Liver (tissue), 9 donors: ENCODE measurements around the gene PCDHA13. TPM values are rescaled to one million over a fixed set of nuclear protein-coding genes. Genes with fewer than 3 reads are reported as not detected.
"Not testable (repeated sequence)": the region's sequence is repeated elsewhere in the genome, so short reads cannot be mapped to it uniquely, and the experiment has no call there.

Experiments used
- DNase-seq: peaks from one replicate; pipeline ENCODE4 v3.0.0-alpha.2; 2017; ENCODE audit warnings: low spot score
- H3K27ac ChIP-seq, 2 donors: one replicate each; pipeline ENCODE4 v1.7.0; 2013; ENCODE audit warnings: inconsistent platforms in 2 of 2, low read length in 2 of 2, control low read depth in 1 of 2, low read depth in 1 of 2, mild to moderate bottlenecking in 1 of 2
- H3K27me3 ChIP-seq, 4 donors: one replicate each; pipeline versions ENCODE4 v1.6.1 to v1.7.0; 2013; ENCODE audit warnings: low read length in 3 of 4, inconsistent platforms in 1 of 4, mild to moderate bottlenecking in 1 of 4, moderate library complexity in 1 of 4; ENCODE audit not compliant: control insufficient read depth in 4 of 4, insufficient read depth in 4 of 4
- H3K36me3 ChIP-seq, 4 donors: one replicate each; pipeline versions ENCODE4 v1.6.1 to v1.7.0; 2013; ENCODE audit warnings: low read length in 3 of 4, mild to moderate bottlenecking in 3 of 4, low read depth in 1 of 4, moderate library complexity in 1 of 4; ENCODE audit not compliant: control insufficient read depth in 4 of 4, insufficient read depth in 3 of 4
- H3K4me1 ChIP-seq, 4 donors: one replicate each; pipeline versions ENCODE4 v1.6.1 to v1.7.0; 2013; ENCODE audit warnings: low read length in 3 of 4, mild to moderate bottlenecking in 3 of 4, moderate library complexity in 1 of 4; ENCODE audit not compliant: control insufficient read depth in 4 of 4, insufficient read depth in 4 of 4
- H3K4me3 ChIP-seq, 3 donors: one replicate each; pipeline versions ENCODE4 v1.6.1 to v1.7.0; 2013; ENCODE audit warnings: low read length in 3 of 3, control low read depth in 1 of 3, low read depth in 1 of 3, mild to moderate bottlenecking in 1 of 3
- H3K9ac ChIP-seq, 2 donors: one replicate each; pipeline ENCODE4 v1.7.0; 2013; ENCODE audit warnings: low read length in 2 of 2, mild to moderate bottlenecking in 2 of 2, moderate library complexity in 2 of 2, control low read depth in 1 of 2, low read depth in 1 of 2
- H3K9me3 ChIP-seq, 4 donors: one replicate each; pipeline versions ENCODE4 v1.6.1 to v1.7.0; 2013; ENCODE audit warnings: low read length in 3 of 4; ENCODE audit not compliant: control insufficient read depth in 4 of 4
- HNF4A ChIP-seq, 2 donors: conservative IDR thresholded peaks; 2 replicates each; pipeline ENCODE4 v1.6.1; 2016; ENCODE audit warnings: antibody characterized with exemption in 2 of 2, mild to moderate bottlenecking in 2 of 2
- JUND ChIP-seq, 2 donors: IDR thresholded peaks; 2 replicates each; pipeline ENCODE4 v1.6.1; 2016; ENCODE audit warnings: antibody characterized with exemption in 2 of 2
- NR2F2 ChIP-seq: IDR thresholded peaks from 2 replicates; pipeline ENCODE4 v1.6.1; 2016; ENCODE audit warnings: antibody characterized with exemption
- RAD21 ChIP-seq, 2 donors: IDR thresholded peaks; 2 replicates each; pipeline ENCODE4 v1.6.1; 2016; ENCODE audit warnings: antibody characterized with exemption in 2 of 2, mild to moderate bottlenecking in 2 of 2
- RXRA ChIP-seq, 2 donors: IDR thresholded peaks; 2 replicates each; pipeline ENCODE4 v1.6.1; 2017 to 2018; ENCODE audit warnings: antibody characterized with exemption in 2 of 2, mild to moderate bottlenecking in 1 of 2
- TAF1 ChIP-seq: conservative IDR thresholded peaks from 2 replicates; pipeline ENCODE4 v1.6.1; 2016; ENCODE audit warnings: antibody characterized with exemption, mild to moderate bottlenecking
- YY1 ChIP-seq: IDR thresholded peaks from 2 replicates; pipeline ENCODE4 v1.6.1; 2016; ENCODE audit warnings: antibody characterized with exemption, mild to moderate bottlenecking
- WGBS: extraction: QIAGEN DNeasy Blood & Tissue Kit; methylation state at CpG from one replicate; pipeline ENCODE4 v1.1.7; 2013; 5-methylcytosine and 5-hydroxymethylcytosine counted together
- polyA plus RNA-seq, 2 donors: library from polyadenylated mRNA; stranded (reverse) in 1 of 2; unstranded in 1 of 2; fragments of 200-250 nt in 1 of 2; fragments of >200 nt in 1 of 2; fragmentation: Nextera tagmentation in 1 of 2; extraction: Ambion mirVana in 1 of 2; gene quantifications; one replicate each; pipeline versions ENCODE4 v1.2.1 to v1.2.3, GENCODE V29; 2013 to 2015
- total RNA-seq, 2 donors: library from RNA; depleted of rRNA; stranded (reverse); fragments of >200 nt; gene quantifications; one replicate each; pipeline ENCODE4 v1.2.3, GENCODE V29; 2014
- TF ChIP-seq, protein P1 (sequence below): IDR thresholded peaks from 2 replicates; pipeline ENCODE4 v1.6.1; 2016; ENCODE audit warnings: antibody characterized with exemption, mild to moderate bottlenecking
- TF ChIP-seq, protein P2 (sequence below): IDR thresholded peaks from 2 replicates; pipeline ENCODE4 v1.6.1; 2016; ENCODE audit warnings: antibody characterized with exemption
- TF ChIP-seq, protein P3 (sequence below): IDR thresholded peaks from 2 replicates; pipeline ENCODE4 v1.6.1; 2016; ENCODE audit warnings: antibody characterized with exemption
- donor health status: healthy.
- donor health status: healthy.
- donor health status: healthy.
- donor health status: healthy.
- donor health status: healthy.

The PCDHA13 gene
- total and polyA plus RNA-seq, 4 donors = 0.03 to 0.17 (median 0.07) TPM; not detected in 1

DNA sequence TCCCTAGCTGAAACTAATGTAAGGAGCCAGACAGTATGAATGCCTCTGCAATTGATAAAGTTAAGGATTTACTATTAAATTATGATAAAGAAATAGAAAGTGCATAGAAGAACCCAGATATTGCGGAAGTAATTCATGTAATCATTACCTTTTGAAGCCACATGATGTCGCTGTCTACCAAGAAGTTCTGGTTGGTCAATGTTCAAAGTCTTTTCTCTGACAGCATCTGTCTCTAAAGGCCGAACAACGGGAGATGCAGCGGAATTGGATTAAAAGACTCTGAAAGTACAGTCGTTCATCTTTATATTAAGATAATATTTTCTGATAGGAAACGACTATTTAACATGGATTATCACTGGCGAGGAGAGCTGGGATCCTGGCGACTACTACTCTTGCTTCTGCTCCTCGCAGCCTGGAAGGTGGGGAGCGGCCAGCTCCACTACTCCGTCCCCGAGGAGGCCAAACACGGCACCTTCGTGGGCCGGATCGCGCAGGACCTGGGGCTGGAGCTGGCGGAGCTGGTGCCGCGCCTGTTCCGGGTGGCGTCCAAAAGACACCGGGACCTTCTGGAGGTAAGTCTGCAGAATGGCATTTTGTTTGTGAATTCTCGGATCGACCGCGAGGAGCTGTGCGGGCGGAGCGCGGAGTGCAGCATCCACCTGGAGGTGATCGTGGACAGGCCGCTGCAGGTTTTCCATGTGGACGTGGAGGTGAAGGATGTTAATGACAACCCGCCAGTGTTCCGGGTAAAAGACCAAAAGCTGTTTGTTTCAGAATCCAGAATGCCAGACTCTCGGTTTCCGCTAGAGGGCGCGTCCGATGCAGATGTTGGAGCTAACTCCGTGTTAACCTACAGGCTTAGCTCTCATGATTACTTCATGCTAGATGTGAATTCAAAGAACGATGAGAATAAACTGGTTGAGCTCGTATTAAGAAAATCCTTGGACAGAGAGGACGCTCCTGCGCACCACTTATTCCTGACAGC lies 40.7 kb upstream of the PCDHA13 start, which contains the start of gene PCDHA8 (continued):
- TF ChIP-seq, protein P1, sequence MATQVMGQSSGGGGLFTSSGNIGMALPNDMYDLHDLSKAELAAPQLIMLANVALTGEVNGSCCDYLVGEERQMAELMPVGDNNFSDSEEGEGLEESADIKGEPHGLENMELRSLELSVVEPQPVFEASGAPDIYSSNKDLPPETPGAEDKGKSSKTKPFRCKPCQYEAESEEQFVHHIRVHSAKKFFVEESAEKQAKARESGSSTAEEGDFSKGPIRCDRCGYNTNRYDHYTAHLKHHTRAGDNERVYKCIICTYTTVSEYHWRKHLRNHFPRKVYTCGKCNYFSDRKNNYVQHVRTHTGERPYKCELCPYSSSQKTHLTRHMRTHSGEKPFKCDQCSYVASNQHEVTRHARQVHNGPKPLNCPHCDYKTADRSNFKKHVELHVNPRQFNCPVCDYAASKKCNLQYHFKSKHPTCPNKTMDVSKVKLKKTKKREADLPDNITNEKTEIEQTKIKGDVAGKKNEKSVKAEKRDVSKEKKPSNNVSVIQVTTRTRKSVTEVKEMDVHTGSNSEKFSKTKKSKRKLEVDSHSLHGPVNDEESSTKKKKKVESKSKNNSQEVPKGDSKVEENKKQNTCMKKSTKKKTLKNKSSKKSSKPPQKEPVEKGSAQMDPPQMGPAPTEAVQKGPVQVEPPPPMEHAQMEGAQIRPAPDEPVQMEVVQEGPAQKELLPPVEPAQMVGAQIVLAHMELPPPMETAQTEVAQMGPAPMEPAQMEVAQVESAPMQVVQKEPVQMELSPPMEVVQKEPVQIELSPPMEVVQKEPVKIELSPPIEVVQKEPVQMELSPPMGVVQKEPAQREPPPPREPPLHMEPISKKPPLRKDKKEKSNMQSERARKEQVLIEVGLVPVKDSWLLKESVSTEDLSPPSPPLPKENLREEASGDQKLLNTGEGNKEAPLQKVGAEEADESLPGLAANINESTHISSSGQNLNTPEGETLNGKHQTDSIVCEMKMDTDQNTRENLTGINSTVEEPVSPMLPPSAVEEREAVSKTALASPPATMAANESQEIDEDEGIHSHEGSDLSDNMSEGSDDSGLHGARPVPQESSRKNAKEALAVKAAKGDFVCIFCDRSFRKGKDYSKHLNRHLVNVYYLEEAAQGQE = no peak
- TF ChIP-seq YY1 (no peak), HNF4A (conservative IDR thresholded peaks at IDR 0.05) (no peak), TAF1 (no peak), NR2F2 (no peak), RAD21 (IDR thresholded peaks at IDR 0.05) (no peak)
- TF ChIP-seq, protein P2, sequence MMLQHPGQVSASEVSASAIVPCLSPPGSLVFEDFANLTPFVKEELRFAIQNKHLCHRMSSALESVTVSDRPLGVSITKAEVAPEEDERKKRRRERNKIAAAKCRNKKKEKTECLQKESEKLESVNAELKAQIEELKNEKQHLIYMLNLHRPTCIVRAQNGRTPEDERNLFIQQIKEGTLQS = no peak
- TF ChIP-seq, protein P3, sequence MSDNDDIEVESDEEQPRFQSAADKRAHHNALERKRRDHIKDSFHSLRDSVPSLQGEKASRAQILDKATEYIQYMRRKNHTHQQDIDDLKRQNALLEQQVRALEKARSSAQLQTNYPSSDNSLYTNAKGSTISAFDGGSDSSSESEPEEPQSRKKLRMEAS = no peak

DNA sequence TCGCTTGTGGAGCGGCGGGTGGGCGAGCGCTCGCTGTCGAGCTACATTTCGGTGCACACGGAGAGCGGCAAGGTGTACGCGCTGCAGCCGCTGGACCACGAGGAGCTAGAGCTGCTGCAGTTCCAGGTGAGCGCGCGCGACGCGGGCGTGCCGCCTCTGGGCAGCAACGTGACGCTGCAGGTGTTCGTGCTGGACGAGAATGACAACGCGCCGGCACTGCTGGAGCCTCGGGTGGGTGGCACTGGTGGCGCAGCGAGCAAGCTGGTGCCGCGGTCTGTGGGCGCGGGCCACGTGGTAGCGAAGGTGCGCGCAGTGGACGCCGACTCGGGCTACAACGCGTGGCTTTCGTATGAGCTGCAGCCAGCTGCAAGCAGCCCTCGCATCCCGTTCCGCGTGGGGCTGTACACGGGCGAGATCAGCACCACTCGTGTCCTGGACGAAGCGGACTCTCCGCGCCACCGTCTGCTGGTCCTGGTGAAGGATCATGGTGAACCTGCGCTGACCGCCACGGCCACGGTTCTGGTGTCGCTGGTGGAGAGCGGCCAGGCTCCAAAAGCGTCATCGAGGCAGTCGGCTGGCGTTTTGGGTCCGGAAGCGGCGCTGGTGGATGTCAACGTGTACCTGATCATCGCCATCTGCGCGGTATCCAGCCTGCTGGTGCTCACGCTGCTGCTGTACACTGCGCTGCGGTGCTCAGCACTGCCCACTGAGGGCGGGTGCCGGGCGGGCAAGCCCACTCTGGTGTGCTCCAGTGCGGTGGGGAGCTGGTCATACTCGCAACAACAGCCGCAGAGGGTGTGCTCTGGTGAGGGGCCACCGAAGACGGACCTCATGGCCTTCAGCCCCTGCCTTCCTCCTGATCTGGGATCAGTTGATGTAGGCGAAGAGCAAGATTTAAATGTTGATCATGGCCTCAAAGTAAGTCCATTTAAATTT lies 38.9 kb upstream of the PCDHA13 start:
- H3K36me3 ChIP-seq = no peaks in the 10 kb centered on the region

DNA sequence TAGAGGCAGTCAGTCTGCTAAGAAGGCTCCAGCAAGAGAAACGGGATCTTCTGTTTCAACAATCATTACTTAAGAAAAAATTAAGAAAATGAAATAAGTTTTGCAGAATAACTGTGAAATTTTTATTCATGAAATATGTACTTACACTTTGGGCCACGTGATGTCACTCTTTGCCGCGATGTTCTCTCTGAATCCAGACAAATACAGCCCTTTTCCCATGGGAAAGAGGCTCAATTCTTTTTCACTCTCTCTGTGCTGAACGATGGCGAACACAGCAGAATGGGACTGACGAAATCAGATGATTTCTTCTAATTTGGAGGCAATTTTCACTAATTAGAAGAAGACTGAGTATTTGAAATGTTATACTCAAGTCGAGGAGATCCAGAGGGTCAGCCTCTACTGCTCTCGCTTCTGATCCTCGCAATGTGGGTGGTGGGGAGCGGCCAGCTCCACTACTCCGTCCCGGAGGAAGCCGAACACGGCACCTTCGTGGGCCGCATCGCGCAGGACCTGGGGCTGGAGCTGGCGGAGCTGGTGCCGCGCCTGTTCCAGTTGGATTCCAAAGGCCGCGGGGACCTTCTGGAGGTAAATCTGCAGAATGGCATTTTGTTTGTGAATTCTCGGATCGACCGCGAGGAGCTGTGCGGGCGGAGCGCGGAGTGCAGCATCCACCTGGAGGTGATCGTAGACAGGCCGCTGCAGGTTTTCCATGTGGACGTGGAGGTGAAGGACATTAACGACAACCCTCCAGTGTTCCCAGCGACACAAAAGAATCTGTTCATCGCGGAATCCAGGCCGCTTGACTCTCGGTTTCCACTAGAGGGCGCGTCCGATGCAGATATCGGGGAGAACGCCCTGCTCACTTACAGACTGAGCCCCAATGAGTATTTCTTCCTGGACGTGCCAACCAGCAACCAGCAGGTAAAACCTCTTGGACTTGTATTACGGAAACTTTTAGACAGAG lies 33.5 kb upstream of the PCDHA13 start, which contains the start of gene PCDHA9:
PCDHA9 (plus strand) TSS at position 244 of the 964 bp plus-strand sequence; CDS start at position 358, 114 bp downstream.
- H3K27me3 ChIP-seq, H3K36me3 ChIP-seq, H3K9ac ChIP-seq, H3K27ac ChIP-seq, DNase-seq, H3K4me3 ChIP-seq, H3K4me1 ChIP-seq: not testable (repeated sequence)
- peaks cover 6 to 20% (median 12%) of the 10 kb centered on the region in 4 donors for H3K9me3 ChIP-seq
- 22% methylated on average over 46 of the region's 48 CpGs for WGBS

More for the DNA sequence above, 38.9 kb upstream of the PCDHA13 start:
- Histone ChIP-seq H3K4me3 (peak overlapping the region in 2 of 3 donors; percentile 4 to 23), H3K27me3 (peaks cover 0 to 4% (median under 1%) of the 10 kb centered on the region in 4 donors), H3K4me1 (no peaks in the 10 kb centered on the region), H3K27ac (no peak overlapping the region), H3K9ac (no peak overlapping the region), H3K9me3 (peaks cover 7 to 20% (median 12%) of the 10 kb centered on the region in 4 donors)
- no peak for TF ChIP-seq HNF4A (conservative IDR thresholded peaks at IDR 0.05)
- TF ChIP-seq, protein P3 = no peak
- no peak for TF ChIP-seq RXRA (IDR thresholded peaks at IDR 0.05)
- no peak for TF ChIP-seq JUND (IDR thresholded peaks at IDR 0.05)
- TF ChIP-seq, protein P2 = no peak
- TF ChIP-seq TAF1 = no peak
- no peak for TF ChIP-seq NR2F2
- no peak for DNase-seq
- WGBS = 44% methylated on average over 87 of the region's 87 CpGs

DNA sequence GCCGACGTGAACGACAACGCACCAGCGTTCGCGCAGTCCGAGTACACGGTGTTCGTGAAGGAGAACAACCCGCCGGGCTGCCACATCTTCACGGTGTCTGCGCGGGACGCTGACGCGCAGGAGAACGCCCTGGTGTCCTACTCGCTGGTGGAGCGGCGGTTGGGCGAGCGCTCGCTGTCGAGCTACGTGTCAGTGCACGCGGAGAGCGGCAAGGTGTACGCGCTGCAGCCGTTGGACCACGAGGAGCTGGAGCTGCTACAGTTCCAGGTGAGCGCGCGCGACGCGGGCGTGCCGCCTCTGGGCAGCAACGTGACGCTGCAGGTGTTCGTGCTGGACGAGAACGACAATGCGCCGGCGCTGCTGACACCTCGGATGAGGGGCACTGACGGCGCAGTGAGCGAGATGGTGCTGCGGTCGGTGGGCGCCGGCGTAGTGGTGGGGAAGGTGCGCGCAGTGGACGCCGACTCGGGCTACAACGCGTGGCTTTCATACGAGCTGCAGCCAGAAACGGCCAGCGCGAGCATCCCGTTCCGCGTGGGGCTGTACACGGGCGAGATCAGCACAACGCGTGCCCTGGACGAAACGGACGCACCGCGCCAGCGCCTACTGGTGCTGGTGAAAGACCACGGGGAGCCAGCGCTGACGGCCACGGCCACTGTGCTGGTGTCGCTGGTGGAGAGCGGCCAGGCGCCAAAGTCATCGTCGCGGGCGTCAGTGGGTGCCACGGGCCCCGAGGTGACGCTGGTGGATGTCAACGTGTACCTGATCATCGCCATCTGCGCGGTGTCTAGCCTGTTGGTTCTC lies 31.9 kb upstream of the PCDHA13 start:
- peaks cover 6 to 20% (median 11%) of the 10 kb centered on the region in 4 donors for H3K9me3 ChIP-seq
- H3K27ac ChIP-seq, DNase-seq, H3K27me3 ChIP-seq, H3K4me1 ChIP-seq, H3K4me3 ChIP-seq, H3K9ac ChIP-seq, H3K36me3 ChIP-seq: not testable (repeated sequence)
- 40% methylated on average over 101 of the region's 101 CpGs for WGBS
